OCI-LY7 (cell line): ENCODE results near the gene MRPS6.

Source experiments
- EZH2phosphoT487 ChIP-seq: fragments of 200-600 bp; sonication (generic); IDR thresholded peaks from 2 replicates; pipeline ENCODE4 v1.6.1; 2018; ENCODE audit warnings: low read depth, borderline replicate concordance, mild to moderate bottlenecking, mixed run types, antibody characterized with exemption, low read length, moderate library complexity, mixed read lengths
- TF ChIP-seq, protein P1 (sequence below): fragments of 200-600 bp; sonication (generic); conservative IDR thresholded peaks from 2 replicates; pipeline ENCODE4 v1.5.1; 2014; ENCODE audit warnings: mild to moderate bottlenecking, antibody characterized with exemption, low read length, moderate library complexity, mixed read lengths

- TF ChIP-seq, protein P1, sequence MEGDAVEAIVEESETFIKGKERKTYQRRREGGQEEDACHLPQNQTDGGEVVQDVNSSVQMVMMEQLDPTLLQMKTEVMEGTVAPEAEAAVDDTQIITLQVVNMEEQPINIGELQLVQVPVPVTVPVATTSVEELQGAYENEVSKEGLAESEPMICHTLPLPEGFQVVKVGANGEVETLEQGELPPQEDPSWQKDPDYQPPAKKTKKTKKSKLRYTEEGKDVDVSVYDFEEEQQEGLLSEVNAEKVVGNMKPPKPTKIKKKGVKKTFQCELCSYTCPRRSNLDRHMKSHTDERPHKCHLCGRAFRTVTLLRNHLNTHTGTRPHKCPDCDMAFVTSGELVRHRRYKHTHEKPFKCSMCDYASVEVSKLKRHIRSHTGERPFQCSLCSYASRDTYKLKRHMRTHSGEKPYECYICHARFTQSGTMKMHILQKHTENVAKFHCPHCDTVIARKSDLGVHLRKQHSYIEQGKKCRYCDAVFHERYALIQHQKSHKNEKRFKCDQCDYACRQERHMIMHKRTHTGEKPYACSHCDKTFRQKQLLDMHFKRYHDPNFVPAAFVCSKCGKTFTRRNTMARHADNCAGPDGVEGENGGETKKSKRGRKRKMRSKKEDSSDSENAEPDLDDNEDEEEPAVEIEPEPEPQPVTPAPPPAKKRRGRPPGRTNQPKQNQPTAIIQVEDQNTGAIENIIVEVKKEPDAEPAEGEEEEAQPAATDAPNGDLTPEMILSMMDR: no peak
- no peak for TF ChIP-seq EZH2phosphoT487
Observed at GRCh38 chr21:34073749-34074282, 438 bp downstream of the MRPS6 start.
